ENCODE results near the gene COL26A1. TPM values are rescaled to one million over a fixed set of nuclear protein-coding genes. Genes with fewer than 3 reads are reported as not detected.

The COL26A1 gene
- total RNA-seq, 1 experiment from 2014 or later: 42.6 TPM

DNA sequence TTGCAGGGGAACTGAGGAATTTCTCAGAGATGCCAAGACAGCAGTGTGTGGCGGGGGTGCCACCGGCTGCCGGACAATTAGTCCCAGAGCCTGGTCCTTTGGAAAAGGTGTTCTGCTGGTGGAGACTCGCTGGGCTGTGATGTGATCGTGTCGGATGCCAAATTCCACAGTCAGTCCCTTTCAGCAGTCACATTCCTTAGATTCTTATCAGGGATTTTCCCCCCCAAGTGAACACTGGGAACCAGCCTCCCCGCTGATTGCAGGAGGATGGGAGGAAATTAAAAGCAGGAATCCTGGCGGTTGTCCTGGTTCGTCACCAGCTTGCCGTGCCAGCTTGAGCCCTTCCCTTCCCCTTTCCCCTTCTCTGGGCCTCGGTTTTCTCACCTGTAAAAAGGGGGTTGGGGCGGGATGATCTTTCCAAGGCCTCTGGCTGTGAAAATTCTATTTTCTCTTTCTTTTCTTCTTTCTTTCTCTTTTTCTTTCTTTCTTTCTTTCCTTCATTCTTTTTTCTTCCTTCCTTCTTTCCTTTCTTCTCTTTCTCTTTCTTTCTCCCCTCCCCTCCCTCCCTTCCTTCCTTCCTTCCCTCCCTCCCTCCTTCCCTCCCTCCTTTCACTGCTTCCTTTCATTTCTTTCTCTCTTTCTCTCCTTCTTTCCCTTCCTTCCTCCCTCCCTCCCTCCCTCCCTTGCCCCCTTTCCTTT lies 39.6 kb downstream of the COL26A1 start:
- Mint-ChIP-seq H3K27me3 (ENCODE audit: low read depth) (no peaks in the 10 kb centered on the region), H3K9me3 (peaks cover 3 to 6% of the 10 kb centered on the region in 2 experiments; a peak in 3 of 5 replicates), H3K27ac (peak overlapping the region; percentile 95 to 98 (median 98); a peak in 6 of 7 replicates), H3K4me3 (peak overlapping the region; percentile 43 to 68), H3K4me1 (peaks cover 45 to 59% of the 10 kb centered on the region in 2 experiments), H3K36me3 (ENCODE audit: insufficient read depth in 1 of 3, low read depth in 3 of 3) (peaks cover 17 to 27% (median 18%) of the 10 kb centered on the region in 3 experiments)
- Histone ChIP-seq H2BK5ac (ENCODE audit: insufficient read length, low read length) (no peak overlapping the region), H2AK5ac (ENCODE audit: insufficient read length, low read length) (no peak overlapping the region), H3K4me1 (ENCODE audit: insufficient read depth, low read length) (peaks cover 12% of the 10 kb centered on the region; the same call in 1 of the 2 replicates), H4K5ac (ENCODE audit: insufficient read length, low read depth, low read length) (no peak overlapping the region), H2BK120ac (ENCODE audit: low read depth, low read length, poor library complexity, severe bottlenecking) (no peak overlapping the region), H2BK15ac (ENCODE audit: low read depth, low read length) (no peak overlapping the region), H3K56ac (ENCODE audit: insufficient read length, low read depth, low read length) (no peak overlapping the region), H3K9ac (ENCODE audit: extremely low read depth, insufficient read length, low read length) (no peak overlapping the region), H2BK20ac (ENCODE audit: low read depth, low read length, poor library complexity, severe bottlenecking) (no peak overlapping the region), H2BK12ac (ENCODE audit: insufficient read length, low read depth, low read length) (no peak overlapping the region), H3K18ac (ENCODE audit: insufficient read length, low read depth, low read length) (no peak overlapping the region), H3T11ph (ENCODE audit: low read length) (no peak overlapping the region), H3K9me3 (ENCODE audit: control insufficient read depth, low read depth, low read length) (no peaks in the 10 kb centered on the region), H3K4me2 (ENCODE audit: insufficient read depth, insufficient read length, low read length) (peak overlapping the region; percentile 39), H3K23me2 (ENCODE audit: insufficient read length, low read depth, low read length, poor library complexity, severe bottlenecking) (no peaks in the 10 kb centered on the region), H4K91ac (ENCODE audit: insufficient read length, low read depth, low read length) (no peak overlapping the region), H2AFZ (ENCODE audit: low read length) (no peak overlapping the region), H4K8ac (replicated peaks; ENCODE audit: insufficient read length, low read depth, low read length) (no peak overlapping the region), H3K79me1 (ENCODE audit: insufficient read depth, low read depth, low read length, poor library complexity, severe bottlenecking) (no peaks in the 10 kb centered on the region), H3K27me3 (ENCODE audit: insufficient read depth, low read length) (no peaks in the 10 kb centered on the region), H3K14ac (ENCODE audit: insufficient read depth, low read length) (no peak overlapping the region), H3K79me2 (ENCODE audit: insufficient read depth, low read length) (0 out of 2 replicates have a peak, but pooled peaks cover 2% of the 10 kb centered on the region), H4K20me1 (ENCODE audit: control insufficient read depth, insufficient read depth, insufficient read length) (no peaks in the 10 kb centered on the region), H3K4ac (ENCODE audit: low read depth, low read length) (no peak overlapping the region), H3K23ac (ENCODE audit: insufficient read length, low read depth, low read length) (no peak overlapping the region), H3K27ac (ENCODE audit: insufficient read length, low read depth, low read length) (peak overlapping the region; percentile 36)
- DNase-seq: peak; percentile 84
- no CpG with 5 or more reads among the region's 12 CpGs for WGBS (ENCODE audit: extremely low coverage, insufficient read length, low lambda C conversion rate)
- TF ChIP-seq, protein P1, sequence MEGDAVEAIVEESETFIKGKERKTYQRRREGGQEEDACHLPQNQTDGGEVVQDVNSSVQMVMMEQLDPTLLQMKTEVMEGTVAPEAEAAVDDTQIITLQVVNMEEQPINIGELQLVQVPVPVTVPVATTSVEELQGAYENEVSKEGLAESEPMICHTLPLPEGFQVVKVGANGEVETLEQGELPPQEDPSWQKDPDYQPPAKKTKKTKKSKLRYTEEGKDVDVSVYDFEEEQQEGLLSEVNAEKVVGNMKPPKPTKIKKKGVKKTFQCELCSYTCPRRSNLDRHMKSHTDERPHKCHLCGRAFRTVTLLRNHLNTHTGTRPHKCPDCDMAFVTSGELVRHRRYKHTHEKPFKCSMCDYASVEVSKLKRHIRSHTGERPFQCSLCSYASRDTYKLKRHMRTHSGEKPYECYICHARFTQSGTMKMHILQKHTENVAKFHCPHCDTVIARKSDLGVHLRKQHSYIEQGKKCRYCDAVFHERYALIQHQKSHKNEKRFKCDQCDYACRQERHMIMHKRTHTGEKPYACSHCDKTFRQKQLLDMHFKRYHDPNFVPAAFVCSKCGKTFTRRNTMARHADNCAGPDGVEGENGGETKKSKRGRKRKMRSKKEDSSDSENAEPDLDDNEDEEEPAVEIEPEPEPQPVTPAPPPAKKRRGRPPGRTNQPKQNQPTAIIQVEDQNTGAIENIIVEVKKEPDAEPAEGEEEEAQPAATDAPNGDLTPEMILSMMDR (conservative IDR thresholded peaks at IDR 0.05): no peak
